ENCODE results near the gene ZNF264. TPM values are rescaled to one million over a fixed set of nuclear protein-coding genes. Genes with fewer than 3 reads are reported as not detected.

ZNF264 gene
- 10 to 100 TPM; 18.7 to 57.7 (median 23.3) TPM for total RNA-seq

- no peak for TF ChIP-seq POLR2A (IDR thresholded peaks at IDR 0.05)
- TF ChIP-seq, protein P1, sequence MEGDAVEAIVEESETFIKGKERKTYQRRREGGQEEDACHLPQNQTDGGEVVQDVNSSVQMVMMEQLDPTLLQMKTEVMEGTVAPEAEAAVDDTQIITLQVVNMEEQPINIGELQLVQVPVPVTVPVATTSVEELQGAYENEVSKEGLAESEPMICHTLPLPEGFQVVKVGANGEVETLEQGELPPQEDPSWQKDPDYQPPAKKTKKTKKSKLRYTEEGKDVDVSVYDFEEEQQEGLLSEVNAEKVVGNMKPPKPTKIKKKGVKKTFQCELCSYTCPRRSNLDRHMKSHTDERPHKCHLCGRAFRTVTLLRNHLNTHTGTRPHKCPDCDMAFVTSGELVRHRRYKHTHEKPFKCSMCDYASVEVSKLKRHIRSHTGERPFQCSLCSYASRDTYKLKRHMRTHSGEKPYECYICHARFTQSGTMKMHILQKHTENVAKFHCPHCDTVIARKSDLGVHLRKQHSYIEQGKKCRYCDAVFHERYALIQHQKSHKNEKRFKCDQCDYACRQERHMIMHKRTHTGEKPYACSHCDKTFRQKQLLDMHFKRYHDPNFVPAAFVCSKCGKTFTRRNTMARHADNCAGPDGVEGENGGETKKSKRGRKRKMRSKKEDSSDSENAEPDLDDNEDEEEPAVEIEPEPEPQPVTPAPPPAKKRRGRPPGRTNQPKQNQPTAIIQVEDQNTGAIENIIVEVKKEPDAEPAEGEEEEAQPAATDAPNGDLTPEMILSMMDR (IDR thresholded peaks at IDR 0.05): no peak
- H3K9me3 ChIP-seq: no peaks in the 10 kb centered on the region
- H3K4me1 ChIP-seq: peaks cover 0 to 13% (median 5%) of the 10 kb centered on the region in 4 donors
- peaks cover 0 to 31% (median 3%) of the 10 kb centered on the region in 3 donors for H3K36me3 ChIP-seq
- peak within 1 kb of the TSS; percentile 83 to 93 (median 90) for H3K4me3 ChIP-seq
- peak within 1 kb of the TSS; percentile 70 to 87 (median 86) for H3K27ac ChIP-seq
- no peaks in the 10 kb centered on the region for H3K27me3 ChIP-seq
- DNase-seq: peak; percentile 81 to 95 (median 92)
Measured at GRCh38 chr19:57191141-57192076, at the start of gene ZNF264. Gene ZNF264, plus strand, starts transcription at chr19:57191500. Its CDS starts 414 bp downstream, at chr19:57191914.

GRCh38 chr19:57141699-57142098 is 49.6 kb upstream of the ZNF264 start:
- no peak overlapping the region for H3K4me3 ChIP-seq
- H3K4me1 ChIP-seq: no peaks in the 10 kb centered on the region
- no peak overlapping the region for H3K27ac ChIP-seq
- TF ChIP-seq, protein P1 (IDR thresholded peaks at IDR 0.05): no peak
- no peak for TF ChIP-seq POLR2A (IDR thresholded peaks at IDR 0.05)
- no peak for DNase-seq
- peaks cover 0 to 5% (median 0%) of the 10 kb centered on the region in 4 donors for H3K9me3 ChIP-seq
- no peaks in the 10 kb centered on the region for H3K36me3 ChIP-seq
- no peaks in the 10 kb centered on the region for H3K27me3 ChIP-seq

GRCh38 chr19:57152921-57153320 is 38.4 kb upstream of the ZNF264 start:
- TF ChIP-seq, protein P1 (IDR thresholded peaks at IDR 0.05): no peak
- no peak for TF ChIP-seq POLR2A (IDR thresholded peaks at IDR 0.05)
- H3K27me3 ChIP-seq: no peaks in the 10 kb centered on the region
- no peaks in the 10 kb centered on the region for H3K36me3 ChIP-seq

GRCh38 chr19:57161985-57162539 is 29.2 kb upstream of the ZNF264 start:
- Histone ChIP-seq H3K4me1 (no peaks in the 10 kb centered on the region), H3K36me3 (no peaks in the 10 kb centered on the region), H3K9me3 (peaks cover 0 to 7% (median 0%) of the 10 kb centered on the region in 4 donors), H3K27me3 (no peaks in the 10 kb centered on the region), H3K4me3 (no peak overlapping the region), H3K27ac (no peak overlapping the region)
- no peak for DNase-seq
- TF ChIP-seq POLR2A (IDR thresholded peaks at IDR 0.05): no peak

More at GRCh38 chr19:57152921-57153320, 38.4 kb upstream of the ZNF264 start:
- DNase-seq: no peak
- no peak overlapping the region for H3K4me3 ChIP-seq
- H3K4me1 ChIP-seq: no peaks in the 10 kb centered on the region
- no peaks in the 10 kb centered on the region for H3K9me3 ChIP-seq
- no peak overlapping the region for H3K27ac ChIP-seq

DNA sequence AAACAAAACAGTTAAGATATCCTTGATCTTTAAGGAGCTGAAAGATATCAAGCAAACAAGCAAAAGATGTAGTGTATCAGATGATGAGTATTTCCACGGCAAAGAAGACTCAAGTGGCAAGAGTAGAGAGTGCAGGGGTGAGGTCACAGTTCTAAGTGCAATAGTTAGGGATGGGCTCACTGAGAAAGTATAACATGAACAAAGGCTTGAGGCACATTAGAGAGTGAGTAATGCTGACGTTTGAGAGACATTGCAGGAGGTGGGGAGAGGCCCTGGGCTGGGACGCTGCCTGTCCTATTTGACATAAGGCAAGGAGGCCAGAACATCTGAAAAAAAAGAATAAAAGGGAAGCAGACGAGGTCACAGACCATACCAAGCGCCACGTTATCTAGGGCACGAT is 25.5 kb upstream of the ZNF264 start:
- H3K4me1 ChIP-seq: no peaks in the 10 kb centered on the region
- DNase-seq: no peak
- TF ChIP-seq, protein P1 (IDR thresholded peaks at IDR 0.05): no peak
- TF ChIP-seq POLR2A (IDR thresholded peaks at IDR 0.05): no peak
- H3K27ac ChIP-seq: no peak overlapping the region
- no peaks in the 10 kb centered on the region for H3K27me3 ChIP-seq
- no peak overlapping the region for H3K4me3 ChIP-seq
- H3K36me3 ChIP-seq: no peaks in the 10 kb centered on the region
- H3K9me3 ChIP-seq: peaks cover 0 to 3% (median 0%) of the 10 kb centered on the region in 4 donors

GRCh38 chr19:57167385-57167784 is 23.9 kb upstream of the ZNF264 start, which contains the start of gene DUXA:
Gene DUXA, minus strand, starts transcription at chr19:57167485. Its CDS starts 42 bp downstream, at chr19:57167443.
- Histone ChIP-seq H3K4me3 (no peak within 1 kb of the TSS), H3K27ac (no peak within 1 kb of the TSS), H3K27me3 (no peaks in the 10 kb centered on the region), H3K4me1 (no peaks in the 10 kb centered on the region), H3K36me3 (no peaks in the 10 kb centered on the region), H3K9me3 (no peaks in the 10 kb centered on the region)
- TF ChIP-seq, protein P1 (IDR thresholded peaks at IDR 0.05): no peak
- no peak for TF ChIP-seq POLR2A (IDR thresholded peaks at IDR 0.05)
- DNase-seq: no peak

Measured in Peyer's patch (tissue), 4 donors.